ENCODE results near the gene GBP1.

DNA sequence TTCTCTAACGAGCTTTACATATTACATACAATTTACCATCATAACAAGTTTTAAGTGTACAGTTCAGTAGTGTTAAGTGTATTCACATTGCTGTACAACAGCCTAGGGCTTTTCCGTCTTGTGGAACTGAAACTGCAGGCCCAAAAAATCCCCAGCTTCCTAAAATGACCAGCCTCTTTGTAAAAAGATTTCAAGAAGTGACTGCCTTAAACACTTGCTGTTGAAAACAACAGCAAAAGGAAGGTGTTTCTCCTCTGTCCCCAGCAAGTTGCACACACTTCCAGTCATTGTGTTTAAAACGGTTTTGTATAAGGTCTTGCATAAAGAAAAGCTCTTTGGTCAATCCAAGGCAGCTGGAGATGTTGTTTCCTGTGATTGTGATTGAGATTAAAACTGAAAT lies 16.0 kb upstream of the GBP1 start:
- TF ChIP-seq POLR2AphosphoS5 (IDR thresholded peaks at IDR 0.05) (no peak), POLR2A (IDR thresholded peaks at IDR 0.05) (no peak), CTCF (IDR thresholded peaks at IDR 0.05) (no peak)
